BJ (cell line): ENCODE results near the gene PARS2. TPM values are rescaled to one million over a fixed set of nuclear protein-coding genes. Genes with fewer than 3 reads are reported as not detected.
A peak's percentile ranks its signal among the peaks of the same experiment; 100 is the strongest.

Experiments
- CTCF ChIA-PET: fragments of 350-600 bp; formaldehyde crosslinking; extraction: SDS; loops from one replicate; lab custom pipeline; 2021; ENCODE audit warnings: antibody characterized with exemption, inconsistent platforms; lab: Yijun Ruan, JAX
- POLR2A ChIA-PET: fragments of 300-600 bp; sonication (Branson Sonifier 250); formaldehyde crosslinking; extraction: SDS; loops from one replicate; lab custom pipeline; 2021; ENCODE audit warnings: antibody characterized with exemption; lab: Charles Lee
- DNase-seq: peaks from one replicate; pipeline ENCODE4 v3.0.0-alpha.2; 2011; ENCODE audit warnings: low read depth
- H3K27me3 ChIP-seq: 2 replicates; pipeline ENCODE4 v1.6.0; 2011; ENCODE audit warnings: low read length; ENCODE audit not compliant: control insufficient read depth, insufficient read depth
- H3K36me3 ChIP-seq: 2 replicates; pipeline ENCODE4 v1.5.1; 2011; ENCODE audit warnings: low read length; ENCODE audit not compliant: control insufficient read depth, insufficient read depth
- H3K4me3 ChIP-seq: 2 replicates; pipeline ENCODE4 v1.5.1; 2011; ENCODE audit warnings: low read depth, mild to moderate bottlenecking, control low read depth, low read length
- polyA plus RNA-seq: library from polyadenylated mRNA; depleted of rRNA; stranded (reverse); fragments of >200 nt; gene quantifications from 2 replicates; pipeline ENCODE4 v1.2.3, GENCODE V29; 2011
- TF ChIP-seq, protein P1 (sequence below): IDR thresholded peaks from 2 replicates; pipeline ENCODE4 v1.5.1; 2011; ENCODE audit warnings: low read depth, mild to moderate bottlenecking, control low read depth, inconsistent platforms, low read length, moderate library complexity; ENCODE audit not compliant: insufficient read depth

The PARS2 gene
- polyA plus RNA-seq, 1 experiment, result 3.9 TPM

DNA sequence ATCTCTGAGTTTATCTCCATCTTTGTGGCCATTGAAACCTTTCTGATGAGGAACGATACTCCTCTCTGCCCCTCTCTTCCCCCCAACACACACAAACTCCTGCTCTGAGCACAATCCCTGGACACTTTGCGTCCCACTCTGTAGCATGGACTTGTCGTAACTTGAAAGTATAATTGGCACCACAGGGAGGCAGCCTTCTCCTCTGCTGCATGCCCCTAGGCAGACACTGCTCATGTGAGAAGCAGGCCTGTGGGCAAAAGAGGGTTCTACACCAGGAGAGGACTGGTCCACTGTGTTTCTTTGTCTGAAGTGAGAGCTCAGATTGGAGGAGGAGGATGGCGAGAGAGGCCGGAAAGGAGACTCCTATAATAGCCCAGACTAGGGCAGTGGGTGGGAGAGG lies 3.8 kb upstream of the PARS2 start:
- Histone ChIP-seq H3K4me3 (no peak overlapping the region), H3K27me3 (no peaks in the 10 kb centered on the region; the same call in none of the 2 replicates), H3K36me3 (no peaks in the 10 kb centered on the region)
- TF ChIP-seq, protein P1, sequence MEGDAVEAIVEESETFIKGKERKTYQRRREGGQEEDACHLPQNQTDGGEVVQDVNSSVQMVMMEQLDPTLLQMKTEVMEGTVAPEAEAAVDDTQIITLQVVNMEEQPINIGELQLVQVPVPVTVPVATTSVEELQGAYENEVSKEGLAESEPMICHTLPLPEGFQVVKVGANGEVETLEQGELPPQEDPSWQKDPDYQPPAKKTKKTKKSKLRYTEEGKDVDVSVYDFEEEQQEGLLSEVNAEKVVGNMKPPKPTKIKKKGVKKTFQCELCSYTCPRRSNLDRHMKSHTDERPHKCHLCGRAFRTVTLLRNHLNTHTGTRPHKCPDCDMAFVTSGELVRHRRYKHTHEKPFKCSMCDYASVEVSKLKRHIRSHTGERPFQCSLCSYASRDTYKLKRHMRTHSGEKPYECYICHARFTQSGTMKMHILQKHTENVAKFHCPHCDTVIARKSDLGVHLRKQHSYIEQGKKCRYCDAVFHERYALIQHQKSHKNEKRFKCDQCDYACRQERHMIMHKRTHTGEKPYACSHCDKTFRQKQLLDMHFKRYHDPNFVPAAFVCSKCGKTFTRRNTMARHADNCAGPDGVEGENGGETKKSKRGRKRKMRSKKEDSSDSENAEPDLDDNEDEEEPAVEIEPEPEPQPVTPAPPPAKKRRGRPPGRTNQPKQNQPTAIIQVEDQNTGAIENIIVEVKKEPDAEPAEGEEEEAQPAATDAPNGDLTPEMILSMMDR, result no peak
- DNase-seq, result no peak
- ChIA-PET CTCF (interaction anchor here (1.3 kb wide), 1 partner anchor 42 kb away, joined by 3 read pairs; no protein-coding TSS in a partner anchor), POLR2A (no interaction called here)

- TF ChIP-seq, protein P1, result no peak
Measured at GRCh38 chr1:54767526-54767925, 3.2 kb upstream of the PARS2 start.

DNA sequence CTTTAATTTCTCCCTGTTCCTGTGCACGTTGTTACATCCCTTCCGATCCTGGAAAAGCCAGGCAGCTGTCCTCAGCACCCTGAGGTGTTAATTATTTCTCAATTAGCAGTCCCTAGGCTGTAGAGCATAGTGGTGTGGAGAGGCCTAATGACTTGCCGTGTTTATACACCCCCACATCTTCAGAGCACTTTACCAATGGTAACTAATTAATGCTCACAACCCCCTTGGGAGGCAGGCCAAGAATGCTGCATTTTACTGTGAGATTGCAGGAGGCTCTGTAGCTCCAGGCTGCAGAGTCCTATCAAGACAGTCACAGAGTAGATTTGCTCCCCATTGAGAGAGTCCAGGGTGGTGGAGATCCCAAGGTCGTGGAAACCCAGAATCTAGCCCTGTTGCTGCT lies 2.4 kb upstream of the PARS2 start:
- POLR2A ChIA-PET, result no interaction called here

More at GRCh38 chr1:54767526-54767925, 3.2 kb upstream of the PARS2 start:
- ChIA-PET POLR2A (no interaction called here), CTCF (interaction anchor here (1.3 kb wide), 1 partner anchor 42 kb away, joined by 3 read pairs; no protein-coding TSS in a partner anchor)
- H3K4me3 ChIP-seq, result no peak overlapping the region
- DNase-seq, result no peak
- no peaks in the 10 kb centered on the region for H3K36me3 ChIP-seq
- no peaks in the 10 kb centered on the region; the same call in 1 of the 2 replicates for H3K27me3 ChIP-seq

GRCh38 chr1:54764922-54765561 lies 719 bp upstream of the PARS2 start:
- H3K4me3 ChIP-seq, result peak overlapping the region; percentile 47
- DNase-seq, result no peak
- TF ChIP-seq, protein P1, result no peak
- CTCF ChIA-PET, result no interaction called here
- POLR2A ChIA-PET, result no interaction called here
- H3K36me3 ChIP-seq, result no peaks in the 10 kb centered on the region
- no peaks in the 10 kb centered on the region; the same call in 1 of the 2 replicates for H3K27me3 ChIP-seq

More for the DNA sequence above, 2.4 kb upstream of the PARS2 start:
- no peak for DNase-seq
- Histone ChIP-seq H3K4me3 (no peak overlapping the region), H3K27me3 (no peaks in the 10 kb centered on the region; the same call in 1 of the 2 replicates), H3K36me3 (no peaks in the 10 kb centered on the region)
- TF ChIP-seq, protein P1, result no peak
- CTCF ChIA-PET, result interaction anchor here (1.3 kb wide), 1 partner anchor 43 kb away, joined by 3 read pairs; no protein-coding TSS in a partner anchor

DNA sequence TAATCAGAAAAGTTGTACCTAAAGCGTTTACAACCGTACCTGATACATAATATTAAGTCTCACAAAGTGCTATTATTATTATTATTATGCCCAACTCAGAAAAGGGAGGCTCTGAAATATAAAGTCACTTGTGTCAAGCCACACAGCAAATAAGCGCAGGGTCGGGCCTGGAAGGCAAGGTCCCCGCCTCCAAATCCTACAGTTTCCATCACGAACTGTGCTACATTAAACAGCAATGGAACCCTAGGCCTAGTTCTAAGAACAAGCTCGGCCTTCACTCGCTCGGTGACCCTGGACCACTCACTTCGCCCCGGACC lies 549 bp downstream of the PARS2 start:
- DNase-seq, result peak; percentile 0
- TF ChIP-seq, protein P1, result no peak
- ChIA-PET POLR2A (no interaction called here), CTCF (no interaction called here)
- H3K4me3 ChIP-seq, result peak overlapping the region; percentile 67
- H3K36me3 ChIP-seq, result peaks cover 1% of the 10 kb centered on the region; the same call in 1 of the 2 replicates
- no peaks in the 10 kb centered on the region; the same call in 1 of the 2 replicates for H3K27me3 ChIP-seq
